H9 (cell line): ENCODE measurements around the gene MANSC4. TPM values are rescaled to one million over a fixed set of nuclear protein-coding genes. Genes with fewer than 3 reads are reported as not detected.

Source experiments
- DNase-seq: peaks from one replicate; pipeline ENCODE4 v3.0.0-alpha.2; 2017
- H2AFZ ChIP-seq: one replicate; pipeline ENCODE4 v1.6.1; 2013; ENCODE audit warnings: mild to moderate bottlenecking, low read length, control low read depth, moderate library complexity
- H2AK5ac ChIP-seq: 2 replicates; pipeline ENCODE4 v1.6.1; 2013; ENCODE audit warnings: low read length, control low read depth, mixed read lengths; ENCODE audit not compliant: insufficient read length
- H2BK120ac ChIP-seq: one replicate; pipeline ENCODE4 v1.6.1; 2013; ENCODE audit warnings: low read depth, mild to moderate bottlenecking, low read length, control low read depth, inconsistent platforms; ENCODE audit not compliant: poor library complexity, severe bottlenecking
- H2BK12ac ChIP-seq: 2 replicates; pipeline ENCODE4 v1.6.1; 2013; ENCODE audit warnings: low read length, control low read depth, mixed read lengths, low read depth; ENCODE audit not compliant: insufficient read length
- H2BK15ac ChIP-seq: 2 replicates; pipeline ENCODE4 v1.6.1; 2013; ENCODE audit warnings: low read depth, low read length, control low read depth
- H2BK20ac ChIP-seq: one replicate; pipeline ENCODE4 v1.6.1; 2013; ENCODE audit warnings: low read depth, mild to moderate bottlenecking, low read length, control low read depth, inconsistent platforms; ENCODE audit not compliant: poor library complexity, severe bottlenecking
- H2BK5ac ChIP-seq: 2 replicates; pipeline ENCODE4 v1.6.1; 2013; ENCODE audit warnings: low read length, control low read depth, mixed read lengths; ENCODE audit not compliant: insufficient read length
- H3K14ac ChIP-seq: 2 replicates; pipeline ENCODE4 v1.6.1; 2013; ENCODE audit warnings: low read length, control low read depth; ENCODE audit not compliant: insufficient read depth
- H3K18ac ChIP-seq: 2 replicates; pipeline ENCODE4 v1.6.1; 2013; ENCODE audit warnings: low read depth, mild to moderate bottlenecking, mixed read lengths, low read length, control low read depth; ENCODE audit not compliant: insufficient read length
- H3K23ac ChIP-seq: 2 replicates; pipeline ENCODE4 v1.6.1; 2013; ENCODE audit warnings: low read length, control low read depth, mixed read lengths, low read depth; ENCODE audit not compliant: insufficient read length
- H3K23me2 ChIP-seq: 2 replicates; pipeline ENCODE4 v1.6.1; 2013; ENCODE audit warnings: low read depth, mild to moderate bottlenecking, mixed read lengths, low read length, control low read depth; ENCODE audit not compliant: insufficient read length, poor library complexity, severe bottlenecking
- H3K27ac ChIP-seq: 2 replicates; pipeline ENCODE4 v1.5.1; 2013; ENCODE audit warnings: low read length, control low read depth, mixed read lengths, low read depth; ENCODE audit not compliant: insufficient read length
- H3K27me3 ChIP-seq: 2 replicates; pipeline ENCODE4 v1.6.1; 2013; ENCODE audit warnings: low read length, control low read depth, inconsistent platforms; ENCODE audit not compliant: insufficient read depth
- H3K4ac ChIP-seq: 2 replicates; pipeline ENCODE4 v1.6.1; 2013; ENCODE audit warnings: low read depth, mild to moderate bottlenecking, control low read depth, inconsistent platforms, low read length, moderate library complexity
- H3K4me1 ChIP-seq: 2 replicates; pipeline ENCODE4 v1.6.1; 2013; ENCODE audit warnings: low read length, control low read depth, inconsistent platforms; ENCODE audit not compliant: insufficient read depth
- H3K4me2 ChIP-seq: 2 replicates; pipeline ENCODE4 v1.6.1; 2013; ENCODE audit warnings: low read length, control low read depth, mixed read lengths; ENCODE audit not compliant: insufficient read length, insufficient read depth
- H3K56ac ChIP-seq: 2 replicates; pipeline ENCODE4 v1.6.1; 2013; ENCODE audit warnings: low read depth, mild to moderate bottlenecking, mixed read lengths, low read length, control low read depth; ENCODE audit not compliant: insufficient read length
- H3K79me1 ChIP-seq: 2 replicates; pipeline ENCODE4 v1.6.1; 2013; ENCODE audit warnings: low read depth, mild to moderate bottlenecking, moderate library complexity, low read length, control low read depth, inconsistent platforms; ENCODE audit not compliant: insufficient read depth, poor library complexity, severe bottlenecking
- H3K79me2 ChIP-seq: 2 replicates; pipeline ENCODE4 v1.6.1; 2013; ENCODE audit warnings: low read length, control low read depth, inconsistent platforms; ENCODE audit not compliant: insufficient read depth
- H3K9ac ChIP-seq: 2 replicates; pipeline ENCODE4 v1.6.1; 2013; ENCODE audit warnings: low read length, control low read depth, mixed read lengths; ENCODE audit not compliant: insufficient read length; ENCODE audit errors: extremely low read depth
- H3K9me3 ChIP-seq: one replicate; pipeline ENCODE4 v1.6.1; 2013; ENCODE audit warnings: low read depth, low read length, inconsistent platforms; ENCODE audit not compliant: control insufficient read depth
- H3T11ph ChIP-seq: one replicate; pipeline ENCODE4 v1.6.1; 2013; ENCODE audit warnings: mild to moderate bottlenecking, low read length, control low read depth, inconsistent platforms
- H4K20me1 ChIP-seq: one replicate; pipeline ENCODE4 v1.6.1; 2013; ENCODE audit not compliant: control insufficient read depth, insufficient read length, insufficient read depth
- H4K5ac ChIP-seq: 2 replicates; pipeline ENCODE4 v1.6.1; 2013; ENCODE audit warnings: low read depth, mild to moderate bottlenecking, mixed read lengths, low read length, control low read depth; ENCODE audit not compliant: insufficient read length
- H4K8ac ChIP-seq: replicated peaks from 2 replicates; pipeline ENCODE4 v1.6.1; 2013; ENCODE audit warnings: low read length, control low read depth, mixed read lengths, low read depth; ENCODE audit not compliant: insufficient read length
- H4K91ac ChIP-seq: 2 replicates; pipeline ENCODE4 v1.6.1; 2013; ENCODE audit warnings: low read depth, mild to moderate bottlenecking, moderate library complexity, mixed read lengths, low read length, control low read depth; ENCODE audit not compliant: insufficient read length
- H3K27ac Mint-ChIP-seq, 3 experiments: 2 replicates in 2 of 3; 3 replicates in 1 of 3; pipeline ENCODE4 v1.8.0; 2020 to 2021; ENCODE audit warnings: mixed read lengths in 3 of 3, mild to moderate bottlenecking in 1 of 3, moderate library complexity in 1 of 3
- H3K27me3 Mint-ChIP-seq: 2 replicates; pipeline ENCODE4 v1.8.0; 2021; ENCODE audit warnings: low read depth, mild to moderate bottlenecking, moderate library complexity, mixed read lengths
- H3K36me3 Mint-ChIP-seq, 3 experiments: 2 replicates in 2 of 3; 3 replicates in 1 of 3; pipeline ENCODE4 v1.8.0; 2020 to 2021; ENCODE audit warnings: low read depth in 3 of 3, mixed read lengths in 3 of 3; ENCODE audit not compliant: insufficient read depth in 1 of 3
- H3K4me1 Mint-ChIP-seq, 2 experiments: 2 replicates each; pipeline ENCODE4 v1.8.0; 2020; ENCODE audit warnings: mixed read lengths in 2 of 2
- H3K4me3 Mint-ChIP-seq, 2 experiments: 2 replicates in 1 of 2; 3 replicates in 1 of 2; pipeline ENCODE4 v1.8.0; 2020 to 2021; ENCODE audit warnings: mild to moderate bottlenecking in 2 of 2, mixed read lengths in 2 of 2, moderate library complexity in 1 of 2
- H3K9me3 Mint-ChIP-seq, 2 experiments: 2 replicates in 1 of 2; 3 replicates in 1 of 2; pipeline ENCODE4 v1.8.0; 2020; ENCODE audit warnings: mild to moderate bottlenecking in 2 of 2, mixed read lengths in 2 of 2, moderate library complexity in 1 of 2
- CTCF ChIP-seq: fragments of 200-600 bp; sonication (generic); conservative IDR thresholded peaks from 3 replicates; pipeline ENCODE4 v1.8.0; 2021; ENCODE audit warnings: antibody characterized with exemption, mild to moderate bottlenecking
- WGBS: extraction: QIAGEN DNeasy Blood & Tissue Kit; methylation state at CpG from one replicate; pipeline ENCODE4 v1.1.7; 2013; ENCODE audit warnings: missing lambda C conversion rate, low lambda C conversion rate, mixed read lengths; ENCODE audit not compliant: insufficient read length; ENCODE audit errors: extremely low coverage; 5-methylcytosine and 5-hydroxymethylcytosine counted together
- total RNA-seq: library from RNA; stranded (reverse); gene quantifications from 2 replicates; pipeline ENCODE4 v1.2.1, GENCODE V29; 2021

MANSC4 gene
- total RNA-seq, 1 experiment from 2014 or later = not detected

- H3K27me3 ChIP-seq = no peaks in the 10 kb centered on the region
- peaks cover 11% of the 10 kb centered on the region for H3K23me2 ChIP-seq
- H3K79me1 ChIP-seq = no peaks in the 10 kb centered on the region
- peaks cover 25 to 27% of the 10 kb centered on the region in 2 experiments for H3K4me1 Mint-ChIP-seq
- H4K20me1 ChIP-seq = no peaks in the 10 kb centered on the region
- H3K4ac ChIP-seq = no peak overlapping the region
- H3K9ac ChIP-seq = no peak overlapping the region
- H3K27ac ChIP-seq = no peak overlapping the region
- no peak overlapping the region for H2BK15ac ChIP-seq
- no peaks in the 10 kb centered on the region for H3K9me3 ChIP-seq
- no peaks in the 10 kb centered on the region for H3K9me3 Mint-ChIP-seq
- H3K27me3 Mint-ChIP-seq = no peaks in the 10 kb centered on the region; the same call in 1 of the 2 replicates
- no peak overlapping the region for H3K56ac ChIP-seq
- no peak overlapping the region for H2BK5ac ChIP-seq
- H3K14ac ChIP-seq = no peak overlapping the region
- H3K79me2 ChIP-seq = 0 out of 2 replicates have a peak, but pooled peaks cover 3% of the 10 kb centered on the region
- no peak overlapping the region for H3K18ac ChIP-seq
- H4K5ac ChIP-seq = no peak overlapping the region
- H3K27ac Mint-ChIP-seq = peak overlapping the region in 1 of 3 experiments; percentile 15; a peak in 2 of 7 replicates
- H3K4me2 ChIP-seq = no peak overlapping the region
- H3K36me3 Mint-ChIP-seq = peaks cover 0 to 8% (median 0%) of the 10 kb centered on the region in 3 experiments; a peak in 5 of 7 replicates
- TF ChIP-seq CTCF = no peak
- no peak overlapping the region for H2BK12ac ChIP-seq
- H2AFZ ChIP-seq = no peak overlapping the region
- H2BK20ac ChIP-seq = no peak overlapping the region
- no peak for DNase-seq
- WGBS = no CpG with 5 or more reads among the region's 5 CpGs
- H2BK120ac ChIP-seq = no peak overlapping the region
- H4K91ac ChIP-seq = no peak overlapping the region
- H3T11ph ChIP-seq = no peak overlapping the region
- H4K8ac ChIP-seq = no peak overlapping the region
- H3K4me3 Mint-ChIP-seq = no peak overlapping the region
- no peak overlapping the region for H2AK5ac ChIP-seq
- H3K4me1 ChIP-seq = peaks cover 3% of the 10 kb centered on the region; the same call in 1 of the 2 replicates
- H3K23ac ChIP-seq = no peak overlapping the region
Measured at GRCh38 chr12:27777141-27777540, 2.9 kb downstream of the MANSC4 start.
